Measurements from ENCODE around the gene ST7. TPM values are rescaled to one million over a fixed set of nuclear protein-coding genes. Genes with fewer than 3 reads are reported as not detected.

Gene ST7
- total RNA-seq, 1 donor from 2014 or later, result 39.3 TPM

DNA sequence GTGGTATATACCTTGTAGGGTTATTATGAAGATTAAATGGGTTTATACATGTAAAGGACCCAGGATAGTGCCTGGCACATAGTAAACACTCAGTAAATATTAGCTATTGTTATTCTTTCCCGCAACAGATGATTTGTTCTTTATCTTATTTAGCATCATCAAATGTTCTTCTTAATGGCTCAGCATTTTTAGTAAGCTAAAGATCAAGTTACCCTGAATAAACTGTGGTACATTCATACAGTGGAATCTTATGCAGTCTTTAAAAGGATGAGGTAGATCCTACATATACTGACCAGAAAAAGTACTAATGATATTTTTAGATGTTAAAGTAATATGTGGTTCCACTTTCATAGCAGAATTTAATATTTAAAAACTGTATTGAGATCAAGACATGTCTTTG, 65.4 kb downstream of the ST7 start:
- FAIRE-seq, result no peak

DNA sequence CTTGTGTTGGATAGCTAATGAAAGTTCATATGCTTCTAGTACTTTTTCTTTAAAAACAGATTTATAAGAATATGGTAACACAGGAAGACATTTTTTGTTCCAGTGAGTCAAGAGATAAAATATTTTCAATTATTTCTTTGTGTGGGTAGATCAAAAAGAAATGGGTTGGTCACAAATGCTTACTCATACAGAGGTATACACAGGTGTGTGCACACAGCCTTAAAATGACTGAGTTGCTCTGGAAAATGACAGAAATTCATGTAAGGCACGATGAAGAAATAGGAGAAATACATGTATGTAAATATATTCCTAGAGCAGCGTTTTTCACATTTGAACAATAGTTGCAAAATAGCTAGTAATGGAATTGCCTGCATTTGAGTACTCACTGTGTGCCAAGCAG, 66.0 kb downstream of the ST7 start:
- Histone ChIP-seq H3K27me3 (ENCODE audit: insufficient read depth, low read length) (no peaks in the 10 kb centered on the region), H3K27ac (ENCODE audit: low read depth, low read length) (peak overlapping the region; percentile 74), H3K4me2 (ENCODE audit: low read length) (peak overlapping the region; percentile 87), H3K36me3 (ENCODE audit: insufficient read depth, low read length) (no peaks in the 10 kb centered on the region), H2AFZ (ENCODE audit: low read depth, low read length) (no peak overlapping the region), H3K4me1 (ENCODE audit: insufficient read depth, low read length) (peaks cover 17% of the 10 kb centered on the region), H3K4me3 (ENCODE audit: insufficient read depth, low read depth, low read length) (no peak overlapping the region), H4K20me1 (ENCODE audit: insufficient read depth, low read length) (no peaks in the 10 kb centered on the region), H3K79me2 (ENCODE audit: insufficient read depth, low read length) (peaks cover 47% of the 10 kb centered on the region), H3K9ac (ENCODE audit: low read length) (peak overlapping the region; percentile 86), H3K9me3 (ENCODE audit: insufficient read depth, low read depth, low read length) (no peaks in the 10 kb centered on the region)
- Mint-ChIP-seq H3K4me3 (ENCODE audit: unreplicated experiment) (no peak overlapping the region), H3K27ac (ENCODE audit: unreplicated experiment) (no peak overlapping the region), H3K36me3 (ENCODE audit: low read depth, unreplicated experiment) (no peaks in the 10 kb centered on the region), H3K9me3 (ENCODE audit: unreplicated experiment) (no peaks in the 10 kb centered on the region), H3K4me1 (ENCODE audit: low read depth, unreplicated experiment) (peaks cover 33% of the 10 kb centered on the region), H3K27me3 (ENCODE audit: low read depth, unreplicated experiment) (no peaks in the 10 kb centered on the region)
- DNase-seq (ENCODE audit: low read depth) (no peak), FAIRE-seq (no peak)
- TF ChIP-seq EZH2 (IDR thresholded peaks at IDR 0.05; ENCODE audit: insufficient read depth, low read length), result no peak
- TF ChIP-seq, protein P1, sequence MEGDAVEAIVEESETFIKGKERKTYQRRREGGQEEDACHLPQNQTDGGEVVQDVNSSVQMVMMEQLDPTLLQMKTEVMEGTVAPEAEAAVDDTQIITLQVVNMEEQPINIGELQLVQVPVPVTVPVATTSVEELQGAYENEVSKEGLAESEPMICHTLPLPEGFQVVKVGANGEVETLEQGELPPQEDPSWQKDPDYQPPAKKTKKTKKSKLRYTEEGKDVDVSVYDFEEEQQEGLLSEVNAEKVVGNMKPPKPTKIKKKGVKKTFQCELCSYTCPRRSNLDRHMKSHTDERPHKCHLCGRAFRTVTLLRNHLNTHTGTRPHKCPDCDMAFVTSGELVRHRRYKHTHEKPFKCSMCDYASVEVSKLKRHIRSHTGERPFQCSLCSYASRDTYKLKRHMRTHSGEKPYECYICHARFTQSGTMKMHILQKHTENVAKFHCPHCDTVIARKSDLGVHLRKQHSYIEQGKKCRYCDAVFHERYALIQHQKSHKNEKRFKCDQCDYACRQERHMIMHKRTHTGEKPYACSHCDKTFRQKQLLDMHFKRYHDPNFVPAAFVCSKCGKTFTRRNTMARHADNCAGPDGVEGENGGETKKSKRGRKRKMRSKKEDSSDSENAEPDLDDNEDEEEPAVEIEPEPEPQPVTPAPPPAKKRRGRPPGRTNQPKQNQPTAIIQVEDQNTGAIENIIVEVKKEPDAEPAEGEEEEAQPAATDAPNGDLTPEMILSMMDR (IDR thresholded peaks at IDR 0.05; ENCODE audit: insufficient read depth, low read depth, low read length), result no peak

More for the DNA sequence above, 65.4 kb downstream of the ST7 start:
- Histone ChIP-seq H3K9ac (ENCODE audit: low read length) (no peak overlapping the region), H4K20me1 (ENCODE audit: insufficient read depth, low read length) (no peaks in the 10 kb centered on the region), H3K79me2 (ENCODE audit: insufficient read depth, low read length) (peaks cover 47% of the 10 kb centered on the region), H3K4me1 (ENCODE audit: insufficient read depth, low read length) (peaks cover 19% of the 10 kb centered on the region), H3K4me3 (ENCODE audit: insufficient read depth, low read depth, low read length) (no peak overlapping the region), H3K4me2 (ENCODE audit: low read length) (no peak overlapping the region), H3K27ac (ENCODE audit: low read depth, low read length) (no peak overlapping the region), H3K9me3 (ENCODE audit: insufficient read depth, low read depth, low read length) (no peaks in the 10 kb centered on the region), H2AFZ (ENCODE audit: low read depth, low read length) (no peak overlapping the region), H3K36me3 (ENCODE audit: insufficient read depth, low read length) (no peaks in the 10 kb centered on the region), H3K27me3 (ENCODE audit: insufficient read depth, low read length) (no peaks in the 10 kb centered on the region)
- H3K27ac Mint-ChIP-seq (ENCODE audit: unreplicated experiment), result no peak overlapping the region
- H3K4me3 Mint-ChIP-seq (ENCODE audit: unreplicated experiment), result no peak overlapping the region
- TF ChIP-seq EZH2 (IDR thresholded peaks at IDR 0.05; ENCODE audit: insufficient read depth, low read length), result no peak
- TF ChIP-seq, protein P1 (IDR thresholded peaks at IDR 0.05; ENCODE audit: insufficient read depth, low read depth, low read length), result no peak
- DNase-seq (ENCODE audit: low read depth), result no peak
- no peaks in the 10 kb centered on the region for H3K27me3 Mint-ChIP-seq (ENCODE audit: low read depth, unreplicated experiment)
- no peaks in the 10 kb centered on the region for H3K36me3 Mint-ChIP-seq (ENCODE audit: low read depth, unreplicated experiment)
- H3K4me1 Mint-ChIP-seq (ENCODE audit: low read depth, unreplicated experiment), result peaks cover 33% of the 10 kb centered on the region
- H3K9me3 Mint-ChIP-seq (ENCODE audit: unreplicated experiment), result no peaks in the 10 kb centered on the region

- peak overlapping the region; percentile 64 for H2AFZ ChIP-seq (ENCODE audit: low read depth, low read length)
- no peaks in the 10 kb centered on the region for H4K20me1 ChIP-seq (ENCODE audit: insufficient read depth, low read length)
- FAIRE-seq, result peak; percentile 43
- H3K4me1 ChIP-seq (ENCODE audit: insufficient read depth, low read length), result peaks cover 15% of the 10 kb centered on the region
- H3K9me3 ChIP-seq (ENCODE audit: insufficient read depth, low read depth, low read length), result no peaks in the 10 kb centered on the region
- peak overlapping the region; percentile 86 for H3K9ac ChIP-seq (ENCODE audit: low read length)
- peak overlapping the region; percentile 71 for H3K4me3 ChIP-seq (ENCODE audit: insufficient read depth, low read depth, low read length)
- Mint-ChIP-seq H3K4me1 (ENCODE audit: low read depth, unreplicated experiment) (peaks cover 33% of the 10 kb centered on the region), H3K27me3 (ENCODE audit: low read depth, unreplicated experiment) (no peaks in the 10 kb centered on the region), H3K4me3 (ENCODE audit: unreplicated experiment) (no peak overlapping the region), H3K27ac (ENCODE audit: unreplicated experiment) (no peak overlapping the region), H3K36me3 (ENCODE audit: low read depth, unreplicated experiment) (no peaks in the 10 kb centered on the region), H3K9me3 (ENCODE audit: unreplicated experiment) (no peaks in the 10 kb centered on the region)
- H3K27me3 ChIP-seq (ENCODE audit: insufficient read depth, low read length), result no peaks in the 10 kb centered on the region
- DNase-seq (ENCODE audit: low read depth), result peak; percentile 96
- H3K36me3 ChIP-seq (ENCODE audit: insufficient read depth, low read length), result no peaks in the 10 kb centered on the region
- H3K27ac ChIP-seq (ENCODE audit: low read depth, low read length), result peak overlapping the region; percentile 74
- H3K79me2 ChIP-seq (ENCODE audit: insufficient read depth, low read length), result peaks cover 53% of the 10 kb centered on the region
- H3K4me2 ChIP-seq (ENCODE audit: low read length), result peak overlapping the region; percentile 87
- TF ChIP-seq, protein P1 (IDR thresholded peaks at IDR 0.05; ENCODE audit: insufficient read depth, low read depth, low read length), result no peak
- TF ChIP-seq EZH2 (IDR thresholded peaks at IDR 0.05; ENCODE audit: insufficient read depth, low read length), result no peak
Measured at GRCh38 chr7:117019786-117020590, 66.7 kb downstream of the ST7 start.
